NCI-H345 (cell line): Measurements from ENCODE around the gene KYNU.
"Not testable (repeated sequence)": the region's sequence is repeated elsewhere in the genome, so short reads cannot be mapped to it uniquely, and the experiment has no call there.

ENCODE experiments used
- DNase-seq: peaks from one replicate; lab custom pipeline; 2025; lab: John Stamatoyannopoulos, UW

KYNU gene

DNA sequence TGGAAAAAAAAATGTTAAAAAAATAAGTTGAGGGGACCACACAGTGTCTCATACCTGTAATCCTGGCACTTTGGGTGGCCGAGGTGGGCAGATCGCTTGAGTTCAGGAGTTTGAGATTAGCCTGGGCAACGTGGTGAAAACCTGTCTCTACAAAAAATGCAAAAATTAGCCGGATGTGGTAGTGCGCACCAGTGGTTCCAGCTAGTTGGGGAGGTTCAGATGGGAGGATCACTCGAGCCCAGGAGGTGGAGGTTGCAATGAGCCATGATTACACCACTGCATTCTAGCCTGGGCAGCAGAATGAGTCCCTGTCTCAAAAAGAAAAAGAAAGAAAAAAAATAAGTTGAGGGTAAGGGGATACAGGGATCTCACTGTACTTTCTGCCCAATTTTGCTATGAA, 6.1 kb upstream of the KYNU start:
- no peak for DNase-seq

DNA sequence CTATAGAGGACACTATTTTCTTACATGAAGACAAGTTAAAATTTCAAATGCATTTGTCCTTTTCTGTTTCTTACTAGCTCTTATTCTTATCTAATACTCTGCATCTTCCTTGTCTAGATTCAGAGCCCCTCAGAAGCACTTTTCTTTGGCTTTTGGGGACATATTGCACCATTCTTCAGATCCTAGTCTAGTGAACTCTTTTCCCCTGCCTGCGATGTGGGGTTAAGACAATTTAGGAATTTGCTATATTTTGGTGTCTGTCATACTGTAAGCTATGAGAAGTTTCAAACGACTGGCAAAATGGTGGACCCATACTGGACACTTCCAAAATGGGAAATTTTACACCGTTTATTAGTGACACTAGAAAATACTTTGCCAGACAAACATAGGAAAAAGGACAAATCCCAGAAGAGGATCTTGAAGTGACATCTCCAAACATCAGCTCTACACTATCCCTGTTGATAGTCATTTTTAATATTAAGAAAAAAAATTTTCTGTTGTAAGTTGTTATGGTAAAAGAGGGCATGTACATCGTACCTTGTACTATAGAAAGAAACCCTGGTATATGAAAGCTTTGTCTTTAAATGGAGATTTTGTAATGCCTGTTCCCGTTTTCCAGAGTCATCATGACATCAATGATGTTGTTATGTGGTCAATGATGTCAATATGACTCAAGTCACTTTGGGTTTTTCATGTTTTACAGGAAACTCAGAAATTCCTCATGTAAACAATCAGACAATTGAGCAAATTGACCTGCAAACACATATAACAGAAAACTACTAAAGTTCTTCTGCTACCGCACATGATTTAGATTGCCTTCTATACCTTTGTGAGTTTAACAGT, 4.4 kb upstream of the KYNU start:
- DNase-seq: no peak

DNA sequence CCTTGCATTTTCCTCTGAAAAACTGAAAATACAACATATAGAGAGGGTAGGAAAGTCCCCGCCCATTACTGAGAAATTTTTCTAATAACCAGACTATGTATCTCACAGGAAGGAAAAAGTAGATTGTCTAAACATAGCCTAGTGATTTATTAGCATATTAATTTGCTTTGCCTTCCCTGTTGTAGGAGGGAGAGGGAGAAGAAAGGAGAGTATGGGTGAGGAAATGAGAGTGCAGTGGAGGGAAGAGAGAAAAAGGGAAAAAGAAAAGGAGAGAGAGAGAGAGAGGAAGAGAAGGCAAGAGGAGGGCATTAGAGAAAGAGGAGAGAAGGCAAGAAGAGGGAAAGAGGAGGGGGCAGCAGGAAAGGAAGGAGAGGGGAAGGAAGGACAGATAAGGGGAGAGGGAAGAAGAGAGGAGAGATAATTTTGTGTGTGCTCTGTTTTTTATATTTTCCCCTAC, 3.6 kb upstream of the KYNU start:
- no peak for DNase-seq

DNA sequence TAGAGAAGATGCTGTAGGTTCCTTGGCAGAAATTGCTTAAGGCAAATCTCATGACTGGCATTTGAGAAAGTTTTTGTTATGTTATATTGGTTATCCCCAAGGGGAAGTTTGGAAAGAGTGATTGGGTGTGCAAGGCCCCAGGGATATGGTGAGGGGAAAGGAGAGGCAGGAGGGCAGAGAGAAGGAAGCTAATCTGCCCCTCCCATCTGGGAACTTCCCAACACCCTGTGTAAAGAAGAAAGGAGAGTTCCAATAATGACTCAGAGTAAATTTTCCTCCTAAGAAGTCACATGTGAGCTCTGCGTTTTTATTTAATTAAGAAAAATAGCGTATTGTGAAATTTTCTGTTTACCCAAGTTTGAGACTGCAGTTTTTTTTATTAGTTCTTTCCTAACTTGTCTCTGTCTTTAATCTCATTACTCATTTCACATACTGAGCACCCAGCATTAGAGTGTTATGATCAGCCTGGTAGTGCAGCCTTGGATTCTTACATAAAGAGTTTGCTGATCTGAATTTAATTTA, 3.1 kb upstream of the KYNU start:
- no peak for DNase-seq

DNA sequence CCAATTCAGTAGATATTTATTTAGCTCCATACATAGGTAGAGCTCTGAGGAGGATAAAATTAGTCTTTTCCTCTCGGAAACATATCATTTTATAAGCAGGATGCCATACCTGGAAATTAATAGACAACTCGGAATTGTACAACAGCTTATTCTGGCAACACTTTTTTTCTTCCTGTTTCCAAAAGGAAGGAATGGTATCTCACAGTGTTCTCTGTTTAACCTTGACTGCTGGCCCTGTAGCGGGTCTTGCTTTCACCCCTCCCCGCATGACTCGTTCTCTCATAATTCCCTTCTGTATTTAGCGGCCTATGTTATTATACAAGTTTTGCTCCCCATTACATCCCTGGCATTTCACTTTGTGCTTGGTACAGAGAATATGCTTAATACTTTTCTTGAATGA, 2.5 kb upstream of the KYNU start:
- DNase-seq: no peak

DNA sequence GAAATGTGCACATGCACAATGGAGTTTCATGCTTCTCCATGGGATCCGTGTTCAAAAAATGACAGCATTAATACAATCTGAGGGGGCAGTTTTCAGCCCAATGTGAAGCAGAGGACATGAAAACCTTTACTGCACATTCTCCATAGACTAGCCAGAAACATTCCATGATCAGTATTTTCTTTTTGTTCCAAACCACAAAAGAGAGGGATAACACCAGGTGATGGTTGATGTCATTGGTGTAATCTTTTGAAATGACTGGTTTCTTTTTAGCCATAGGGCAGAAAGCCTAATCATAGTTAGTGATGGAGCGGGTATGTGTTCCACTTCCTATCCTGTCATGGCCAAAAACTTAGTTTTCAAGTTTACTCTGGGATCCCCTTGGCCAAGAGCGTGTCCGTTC, 1.8 kb upstream of the KYNU start:
- DNase-seq: no peak

DNA sequence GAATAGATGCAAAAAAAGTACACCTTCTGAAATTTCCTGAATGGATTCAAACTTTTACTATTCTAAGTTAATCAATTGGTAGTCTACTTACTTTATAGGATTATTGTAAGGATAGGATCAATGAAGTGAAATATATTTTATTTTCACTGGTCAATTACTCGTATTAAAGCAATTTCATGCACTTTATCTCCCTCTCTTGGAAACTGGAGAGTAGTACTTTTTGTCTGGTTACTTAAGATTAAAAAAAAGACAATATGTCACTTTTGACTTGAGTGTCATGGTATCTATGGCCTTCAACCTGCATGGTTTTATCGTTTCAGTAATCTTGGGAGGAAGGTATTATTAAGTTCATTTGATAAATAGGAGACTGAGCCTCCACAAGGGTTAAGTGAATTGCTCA, 1.0 kb upstream of the KYNU start:
- DNase-seq: no peak

DNA sequence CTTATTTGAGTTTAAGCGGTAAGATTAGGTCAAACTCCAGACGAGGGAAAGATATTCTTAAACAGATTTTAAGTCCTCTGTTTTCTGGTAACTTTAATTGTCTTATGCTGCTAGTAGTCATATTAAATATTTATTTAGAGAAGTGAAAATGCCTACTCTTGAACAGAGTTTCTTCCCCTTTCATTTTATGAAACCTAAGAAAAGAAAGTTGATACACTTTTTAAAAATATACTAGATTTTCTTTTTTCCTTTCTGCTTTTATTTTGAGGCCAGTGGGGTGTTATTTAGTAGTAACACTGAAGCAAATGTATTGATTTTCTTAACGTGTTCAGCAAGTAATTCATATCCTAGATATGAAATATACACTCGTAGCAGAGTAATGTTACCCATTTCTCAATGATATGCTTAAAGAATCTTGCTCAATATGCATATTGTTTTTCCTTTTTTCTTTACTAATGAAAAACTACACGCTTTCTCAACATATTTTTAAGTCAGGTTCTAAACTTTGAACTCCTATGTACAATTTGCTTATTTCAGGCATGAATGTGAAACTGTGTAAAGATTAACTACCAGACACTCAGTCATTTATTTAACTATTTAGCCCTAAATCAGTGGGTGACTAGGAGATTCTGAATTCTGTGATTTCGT, 691 bp downstream of the KYNU start:
- no peak for DNase-seq

DNA sequence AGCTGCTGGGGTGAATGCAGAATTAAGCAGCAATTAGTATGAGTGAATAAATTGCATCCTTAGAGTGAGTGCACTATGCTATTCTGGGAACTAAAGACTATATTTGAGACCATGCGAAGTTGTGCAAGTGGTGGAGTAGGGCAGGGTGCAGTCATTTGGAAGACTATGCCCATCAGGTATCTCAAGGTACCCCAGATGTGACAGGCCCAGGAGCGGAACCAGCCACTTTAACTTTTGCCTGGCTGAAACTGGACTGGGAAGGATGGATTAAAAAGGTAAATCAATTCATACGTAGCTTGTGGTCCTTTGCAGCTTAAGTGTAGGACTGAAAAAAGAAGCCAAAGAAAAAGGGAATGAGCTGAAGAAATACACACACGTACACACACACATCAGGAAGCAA, 1.7 kb downstream of the KYNU start:
- no peak for DNase-seq

DNA sequence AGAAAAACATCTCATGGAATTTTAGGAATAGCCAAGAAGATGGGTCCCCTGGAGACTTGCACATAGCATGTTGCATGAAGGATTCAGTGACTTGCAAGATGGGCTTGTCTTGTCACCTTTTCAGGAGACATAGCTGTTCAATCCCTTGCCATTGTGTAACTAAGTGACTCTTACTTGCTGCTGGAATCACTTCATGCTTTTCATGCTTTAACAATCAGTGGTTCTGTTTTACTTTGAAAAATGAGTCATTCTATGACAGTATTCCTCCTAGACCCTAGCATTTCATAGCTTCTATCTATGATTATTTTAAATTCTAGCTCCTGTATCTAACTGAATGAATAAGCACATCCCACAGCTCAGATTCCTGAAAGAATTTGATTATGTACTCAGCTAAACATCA, 2.8 kb downstream of the KYNU start:
- DNase-seq: no peak

DNA sequence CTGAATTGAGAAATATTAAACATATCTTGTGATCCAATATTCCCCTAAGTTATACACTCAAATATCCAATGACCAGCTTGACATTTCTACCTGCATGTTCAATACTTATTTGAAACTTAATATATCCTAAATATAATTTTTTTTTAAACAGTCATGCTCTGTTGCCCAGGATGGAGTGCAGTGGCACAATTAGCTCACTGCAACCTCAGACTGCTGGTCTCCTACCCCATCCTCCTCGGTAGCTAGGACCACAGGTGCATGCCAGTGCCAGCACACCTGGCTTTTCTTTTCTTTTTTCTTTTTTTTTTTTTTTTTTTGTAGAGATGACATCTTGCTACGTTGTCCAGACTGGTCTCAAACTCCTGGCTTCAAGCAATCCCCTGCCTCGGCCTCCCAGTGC, 4.2 kb downstream of the KYNU start:
- DNase-seq: no peak

DNA sequence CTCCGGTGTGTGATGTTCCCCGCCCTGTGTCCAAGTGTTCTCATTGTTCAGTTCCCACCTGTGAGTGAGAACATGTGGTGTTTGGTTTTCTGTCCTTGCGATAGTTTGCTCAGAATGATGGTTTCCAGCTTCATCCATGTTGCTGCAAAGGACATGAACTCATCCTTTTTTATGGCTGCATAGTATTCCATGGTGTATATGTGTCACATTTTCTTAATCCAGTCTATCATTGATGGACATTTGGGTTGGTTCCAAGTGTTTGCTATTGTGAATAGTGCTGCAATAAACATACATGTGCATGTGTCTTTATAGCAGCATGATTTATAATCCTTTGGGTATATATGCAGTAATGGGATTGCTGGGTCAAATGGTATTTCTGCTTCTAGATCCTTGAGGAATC, 5.0 kb downstream of the KYNU start:
- not testable (repeated sequence) for DNase-seq

DNA sequence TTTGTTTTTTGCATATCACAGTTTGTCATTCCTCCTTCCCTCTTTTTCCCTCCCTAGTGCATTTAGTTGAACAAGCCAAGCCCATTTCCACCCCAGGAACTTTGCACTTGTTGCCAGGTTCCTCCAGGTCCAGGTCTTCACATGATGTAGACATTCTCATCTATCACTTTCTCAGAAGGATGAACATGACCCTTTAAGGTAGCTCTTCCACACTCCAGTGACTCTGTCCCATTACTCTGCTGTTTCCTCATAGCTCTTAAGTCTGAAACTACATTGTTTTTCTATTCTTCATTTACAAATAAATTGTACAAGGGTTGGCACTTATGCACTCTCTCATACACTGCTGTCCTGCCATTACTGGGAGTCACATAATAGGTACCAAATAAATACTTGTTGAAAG, 6.1 kb downstream of the KYNU start:
- no peak for DNase-seq

DNA sequence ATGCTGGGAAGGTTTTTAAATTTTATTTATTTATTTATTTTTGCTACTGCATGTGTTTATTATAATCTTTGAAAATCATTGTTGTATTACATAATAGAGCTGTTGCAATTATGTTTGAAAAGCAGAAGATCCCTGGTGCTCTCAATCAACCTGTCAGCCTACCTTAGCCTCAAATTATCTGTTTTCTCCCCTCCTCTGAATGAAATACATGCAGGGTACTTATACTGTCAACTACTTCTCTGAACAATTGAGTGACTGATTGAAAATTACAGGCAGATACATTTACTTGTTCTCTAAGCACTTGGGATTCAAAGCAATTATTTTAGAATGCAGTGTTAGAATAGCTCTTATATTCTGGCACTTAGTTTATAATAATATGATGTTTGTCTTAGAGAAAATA, 8.1 kb downstream of the KYNU start:
- DNase-seq: no peak

DNA sequence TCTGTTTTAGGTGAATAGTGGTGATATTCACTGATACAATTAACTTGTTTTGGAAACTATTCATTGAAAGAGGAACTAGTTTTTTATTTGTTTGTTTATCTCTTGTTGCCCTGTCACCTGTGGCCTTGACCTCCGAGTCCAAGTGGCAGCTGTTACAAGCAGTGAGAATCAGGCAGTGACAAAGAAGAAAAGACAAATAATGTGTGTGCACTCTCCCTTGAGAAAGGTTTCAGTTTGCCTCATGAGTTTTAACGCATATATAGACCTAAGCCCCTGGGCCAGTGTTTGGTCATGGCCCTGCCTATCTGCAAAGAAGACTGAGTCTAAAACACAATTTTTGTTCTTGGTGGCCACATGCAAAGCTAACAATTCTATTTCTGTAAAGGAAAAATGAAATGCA, 15.3 kb downstream of the KYNU start:
- no peak for DNase-seq

DNA sequence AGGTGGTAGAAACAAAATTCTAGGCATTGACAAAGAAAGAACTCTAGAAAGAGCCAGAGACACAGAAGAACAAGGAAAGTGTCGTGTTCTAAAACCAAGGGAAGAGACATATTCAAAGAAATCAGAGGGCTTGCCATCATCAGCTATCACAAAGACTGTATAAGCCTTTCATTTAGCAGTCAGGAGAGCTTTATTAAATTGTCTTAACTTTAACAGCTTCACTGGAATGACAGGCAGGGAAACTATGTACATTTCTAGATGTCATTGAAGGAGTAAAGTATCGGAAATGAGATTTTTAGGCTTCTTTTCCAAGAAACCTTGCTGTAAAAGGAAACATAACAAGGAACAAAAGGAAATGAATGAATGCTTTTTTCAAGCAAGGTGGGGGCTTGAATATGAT, 15.8 kb downstream of the KYNU start:
- no peak for DNase-seq

DNA sequence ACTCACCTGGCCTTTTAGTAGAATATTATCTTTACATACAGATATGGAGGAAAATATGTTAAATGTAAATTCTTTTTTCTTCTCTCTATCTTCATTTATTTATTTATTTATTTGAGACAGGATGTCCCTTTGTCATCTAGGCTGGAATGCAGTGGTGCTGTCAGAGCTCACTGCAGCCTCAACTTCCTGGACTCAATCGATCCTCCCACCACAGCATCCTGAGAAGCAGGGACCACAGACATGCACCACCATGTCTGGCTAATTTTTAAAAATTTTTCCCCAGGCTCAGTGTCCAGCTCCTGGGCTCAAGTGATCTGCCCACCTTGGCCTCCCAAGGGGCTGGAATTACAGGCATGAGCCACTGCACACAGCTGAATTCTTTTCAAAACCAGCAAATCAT, 20.3 kb downstream of the KYNU start:
- no peak for DNase-seq

DNA sequence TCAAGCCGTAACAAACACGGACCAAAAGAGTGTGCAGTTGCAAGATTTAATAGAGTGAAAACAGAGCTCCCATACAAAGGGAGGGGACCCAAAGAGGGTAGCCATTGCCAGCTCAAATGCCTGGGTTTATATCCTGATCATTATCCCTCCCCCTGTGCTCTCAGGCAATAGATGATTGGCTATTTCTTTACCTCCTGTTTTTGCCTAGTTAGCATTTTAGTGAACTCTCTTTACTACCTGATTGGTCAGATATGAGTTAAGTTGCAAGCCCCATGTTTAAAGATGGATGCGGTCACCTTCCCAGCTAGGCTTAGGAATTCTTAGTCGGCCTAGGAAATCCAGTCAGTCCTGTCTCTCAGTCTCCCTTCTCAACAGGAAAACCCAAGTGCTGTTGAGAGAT, 22.9 kb downstream of the KYNU start:
- not testable (repeated sequence) for DNase-seq

DNA sequence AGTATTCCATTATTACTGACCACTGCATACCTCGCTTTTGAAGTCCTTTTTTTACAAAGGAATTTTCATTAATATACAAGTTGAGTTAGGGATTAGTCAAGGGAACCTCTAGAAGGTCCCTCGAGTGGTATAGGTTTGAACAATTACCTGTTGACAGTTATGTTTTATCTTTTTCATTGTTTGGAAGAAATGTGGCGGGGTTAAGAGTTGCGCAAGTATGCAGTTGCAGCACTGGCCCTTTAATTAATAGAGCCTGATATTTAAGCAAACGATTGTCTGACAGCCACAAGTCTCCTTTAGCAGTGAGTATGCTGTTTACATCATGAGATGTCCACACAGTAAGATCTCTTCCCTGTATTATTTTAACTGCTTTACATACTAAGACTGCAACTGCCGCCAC, 24.3 kb downstream of the KYNU start:
- no peak for DNase-seq

DNA sequence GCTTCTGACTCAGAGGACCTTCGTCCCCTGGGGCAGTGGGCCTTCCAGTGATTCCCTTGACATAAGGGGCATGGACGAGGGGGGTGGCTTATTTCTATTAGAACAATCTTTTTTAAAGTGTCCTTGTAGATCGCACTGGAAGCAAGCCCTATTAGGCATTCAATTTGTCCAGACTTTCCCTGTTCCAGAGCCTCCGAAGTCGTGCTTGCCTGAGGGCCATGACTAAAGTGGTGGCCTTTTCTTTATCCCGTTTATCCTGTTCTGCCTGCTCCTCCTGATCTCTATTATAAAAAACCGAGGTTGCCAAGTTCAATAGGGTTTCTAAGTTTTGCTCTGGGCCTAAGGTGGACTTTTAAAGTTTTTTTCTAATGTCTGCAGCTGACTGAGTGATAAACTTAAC, 26.3 kb downstream of the KYNU start:
- not testable (repeated sequence) for DNase-seq

DNA sequence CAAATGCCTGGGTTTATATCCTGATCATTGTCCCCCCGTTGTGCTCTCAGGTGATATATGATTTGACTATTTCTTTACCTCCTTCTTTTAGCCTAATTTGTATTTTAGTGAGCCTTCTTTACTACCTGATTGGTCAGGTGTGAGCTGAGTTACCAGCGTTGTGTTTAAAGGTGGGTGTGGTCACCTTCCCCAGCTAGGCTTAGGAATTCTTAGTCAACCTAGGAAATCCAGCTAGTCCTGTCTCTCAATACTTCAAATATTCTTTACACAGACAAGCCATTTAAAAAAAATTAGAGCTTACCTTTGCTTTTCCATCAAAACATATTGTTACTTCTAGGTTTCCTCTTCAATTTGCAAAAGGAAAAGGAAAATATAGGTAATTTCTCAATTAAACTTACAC, 30.2 kb downstream of the KYNU start:
- no peak for DNase-seq

DNA sequence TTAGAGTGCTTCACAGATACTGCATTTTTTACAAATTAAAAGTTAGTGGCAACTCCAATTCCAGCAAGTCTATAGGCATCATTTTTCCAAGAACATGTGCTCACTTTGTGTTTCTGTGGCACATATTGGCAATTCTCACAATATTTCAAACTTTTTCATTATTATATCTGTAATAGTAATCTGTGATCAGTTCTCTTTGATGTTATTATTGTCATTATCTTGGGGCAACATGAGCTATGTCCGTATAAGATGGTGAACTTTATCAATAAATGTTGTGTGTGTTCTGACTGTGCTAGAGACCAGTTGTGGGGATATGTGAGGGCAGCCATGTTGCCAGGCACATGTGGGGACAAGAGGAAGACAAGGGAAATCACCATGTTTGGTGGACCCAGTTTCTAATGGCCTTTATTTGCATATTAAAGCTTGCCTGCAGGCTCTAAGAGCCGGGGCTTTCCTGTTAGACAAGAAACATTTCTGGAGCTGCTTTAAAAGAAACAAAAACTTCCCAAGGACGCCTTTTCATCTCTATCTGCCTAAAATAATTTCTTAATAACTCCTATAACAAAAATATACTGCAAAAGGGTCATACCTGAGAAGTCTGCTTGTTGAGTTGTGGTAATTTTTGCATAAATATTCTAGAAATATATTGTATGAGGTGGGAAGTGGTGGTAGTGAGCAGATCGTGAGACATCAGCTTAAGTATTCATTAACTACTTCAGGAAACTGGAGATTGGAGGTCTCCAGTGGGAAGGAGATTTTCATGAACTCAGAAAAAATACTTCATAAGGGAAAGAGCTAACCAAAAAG, 37.2 kb downstream of the KYNU start:
- no peak for DNase-seq

DNA sequence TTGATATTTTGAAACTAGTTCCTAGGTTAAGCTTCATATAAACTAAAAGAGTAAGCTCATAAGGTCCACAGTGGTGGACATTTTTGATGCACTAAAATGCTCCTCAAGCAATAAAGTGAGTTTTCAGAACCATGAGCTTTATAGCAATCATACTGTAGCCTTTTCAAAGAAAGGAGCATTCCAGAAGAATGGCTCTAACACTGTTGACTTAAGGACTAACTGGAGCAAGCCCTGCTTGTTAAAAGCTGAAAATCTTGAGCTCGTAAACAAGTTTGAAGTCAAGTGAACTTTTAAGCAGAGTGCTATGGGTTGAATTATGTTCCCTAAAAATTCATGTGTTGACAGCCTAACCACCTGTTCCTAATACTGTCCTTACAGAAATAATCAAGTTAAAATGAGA, 38.0 kb downstream of the KYNU start:
- no peak for DNase-seq
